CD14-positive monocyte (primary cell): ENCODE results near the gene LCP1. TPM values are rescaled to one million over a fixed set of nuclear protein-coding genes. Genes with fewer than 3 reads are reported as not detected.
A peak's percentile ranks its signal among the peaks of the same experiment; 100 is the strongest.

Source experiments
- DNase-seq, 3 donors: peaks; one replicate each; pipeline ENCODE4 v3.0.0-alpha.2; 2011 to 2022
- H2AFZ ChIP-seq: 2 replicates; pipeline ENCODE4 v1.6.0; 2012; ENCODE audit warnings: mild to moderate bottlenecking, low read depth, low read length, inconsistent platforms; ENCODE audit not compliant: insufficient read depth, poor library complexity, severe bottlenecking
- H3K27ac ChIP-seq, 2 donors: 1 replicate in 1 of 2; 2 replicates in 1 of 2; pipeline ENCODE4 v1.5.1; 2012 to 2013; ENCODE audit warnings: low read length in 2 of 2, control low read depth in 1 of 2, inconsistent platforms in 1 of 2, low read depth in 1 of 2, mild to moderate bottlenecking in 1 of 2
- H3K27me3 ChIP-seq, 2 donors: one replicate each; pipeline versions ENCODE4 v1.6.0 to v1.6.1; 2011 to 2013; ENCODE audit warnings: low read length in 2 of 2; ENCODE audit not compliant: control insufficient read depth in 2 of 2, insufficient read depth in 2 of 2
- H3K36me3 ChIP-seq, 2 donors: replicated peaks in 1 of 2; 1 replicate in 1 of 2; 2 replicates in 1 of 2; pipeline versions ENCODE4 v1.5.1 to v1.6.1; 2012 to 2013; ENCODE audit warnings: low read length in 2 of 2, control low read depth in 1 of 2, inconsistent platforms in 1 of 2, mild to moderate bottlenecking in 1 of 2; ENCODE audit not compliant: insufficient read depth in 2 of 2, control insufficient read depth in 1 of 2
- H3K4me1 ChIP-seq, 2 donors: 1 replicate in 1 of 2; 2 replicates in 1 of 2; pipeline versions ENCODE4 v1.5.1 to v1.6.1; 2012 to 2013; ENCODE audit warnings: low read length in 2 of 2, control low read depth in 1 of 2, inconsistent platforms in 1 of 2, mild to moderate bottlenecking in 1 of 2, moderate library complexity in 1 of 2; ENCODE audit not compliant: insufficient read depth in 2 of 2, control insufficient read depth in 1 of 2
- H3K4me2 ChIP-seq: replicated peaks from 2 replicates; pipeline ENCODE3; 2012; ENCODE audit warnings: low read length, moderate library complexity, mild to moderate bottlenecking; ENCODE audit not compliant: poor library complexity, severe bottlenecking; ENCODE audit errors: extremely low read depth
- H3K4me3 ChIP-seq, 3 experiments: fragments of 200-600 bp in 1 of 3; sonication (generic) in 1 of 3; replicated peaks in 1 of 3; 1 replicate in 2 of 3; 2 replicates in 1 of 3; pipeline ENCODE4 v1.5.1; 2011 to 2013; ENCODE audit warnings: low read length in 3 of 3, mild to moderate bottlenecking in 3 of 3, control low read depth in 2 of 3, low read depth in 2 of 3, inconsistent platforms in 1 of 3, moderate library complexity in 1 of 3
- H3K79me2 ChIP-seq: 2 replicates; pipeline ENCODE4 v1.6.0; 2012; ENCODE audit warnings: mild to moderate bottlenecking, control low read depth, inconsistent platforms, low read length, moderate library complexity; ENCODE audit not compliant: insufficient read depth
- H3K9ac ChIP-seq: 2 replicates; pipeline ENCODE4 v1.6.0; 2017; ENCODE audit warnings: low read length, mild to moderate bottlenecking; ENCODE audit not compliant: insufficient read depth, poor library complexity, severe bottlenecking
- H3K9me3 ChIP-seq, 2 donors: replicated peaks in 1 of 2; 1 replicate in 1 of 2; 2 replicates in 1 of 2; pipeline versions ENCODE4 v1.5.1 to v1.6.1; 2012 to 2013; ENCODE audit warnings: low read length in 2 of 2, control low read depth in 1 of 2; ENCODE audit not compliant: control insufficient read depth in 1 of 2, insufficient read depth in 1 of 2
- H4K20me1 ChIP-seq: 2 replicates; pipeline ENCODE4 v1.6.0; 2012; ENCODE audit warnings: mild to moderate bottlenecking, low read length, control low read depth, moderate library complexity; ENCODE audit not compliant: insufficient read depth
- H3K27ac Mint-ChIP-seq, 7 donors: one replicate each; pipeline ENCODE4 v1.8.0; 2020; ENCODE audit warnings: mild to moderate bottlenecking in 7 of 7, mixed read lengths in 7 of 7, moderate library complexity in 6 of 7, inconsistent platforms in 2 of 7
- H3K27me3 Mint-ChIP-seq, 3 donors: one replicate each; pipeline ENCODE4 v1.8.0; 2021 to 2022; ENCODE audit warnings: low read depth in 3 of 3, mild to moderate bottlenecking in 3 of 3, mixed read lengths in 3 of 3, moderate library complexity in 3 of 3, inconsistent platforms in 1 of 3
- H3K36me3 Mint-ChIP-seq, 2 donors: one replicate each; pipeline ENCODE4 v1.8.0; 2020; ENCODE audit warnings: mixed read lengths in 2 of 2, inconsistent platforms in 1 of 2, mild to moderate bottlenecking in 1 of 2
- H3K4me1 Mint-ChIP-seq: one replicate; pipeline ENCODE4 v1.8.0; 2020; ENCODE audit warnings: mild to moderate bottlenecking, mixed read lengths
- H3K4me3 Mint-ChIP-seq, 2 donors: one replicate each; pipeline ENCODE4 v1.8.0; 2020; ENCODE audit warnings: mild to moderate bottlenecking in 2 of 2, mixed read lengths in 2 of 2, moderate library complexity in 1 of 2
- H3K9me3 Mint-ChIP-seq, 7 donors: one replicate each; pipeline ENCODE4 v1.8.0; 2020 to 2022; ENCODE audit warnings: mixed read lengths in 7 of 7, mild to moderate bottlenecking in 6 of 7, moderate library complexity in 6 of 7, inconsistent platforms in 2 of 7
- WGBS: methylation state at CpG from one replicate; pipeline ENCODE4 v1.1.5; 2013; ENCODE audit warnings: missing lambda C conversion rate; ENCODE audit not compliant: insufficient coverage; 5-methylcytosine and 5-hydroxymethylcytosine counted together
- intact Hi-C, 2 donors: fragments of 100-400 bp; cut with micrococcal nuclease; formaldehyde crosslinking; loops; one replicate each; pipeline versions ENCODE4 v1.15.0 to v1.15.1; 2023
- polyA plus RNA-seq, 3 donors: library from polyadenylated mRNA; depleted of rRNA in 1 of 3; unstranded in 2 of 3; stranded (reverse) in 1 of 3; fragments of 300-500 nt in 2 of 3; fragments of >200 nt in 1 of 3; fragmentation: Illumina TruSeq in 2 of 3; gene quantifications; 1 replicate in 2 of 3; 2 replicates in 1 of 3; pipeline ENCODE4 v1.2.3, GENCODE V29; 2012 to 2021
- TF ChIP-seq, protein P1 (sequence below): fragments of 200-600 bp; IDR thresholded peaks from one replicate; pipeline ENCODE4 v1.8.0; 2022; ENCODE audit warnings: antibody characterized with exemption, mild to moderate bottlenecking

Gene LCP1
- polyA plus RNA-seq, 3 donors: 653 to 2,003 (median 1,636) TPM

DNA sequence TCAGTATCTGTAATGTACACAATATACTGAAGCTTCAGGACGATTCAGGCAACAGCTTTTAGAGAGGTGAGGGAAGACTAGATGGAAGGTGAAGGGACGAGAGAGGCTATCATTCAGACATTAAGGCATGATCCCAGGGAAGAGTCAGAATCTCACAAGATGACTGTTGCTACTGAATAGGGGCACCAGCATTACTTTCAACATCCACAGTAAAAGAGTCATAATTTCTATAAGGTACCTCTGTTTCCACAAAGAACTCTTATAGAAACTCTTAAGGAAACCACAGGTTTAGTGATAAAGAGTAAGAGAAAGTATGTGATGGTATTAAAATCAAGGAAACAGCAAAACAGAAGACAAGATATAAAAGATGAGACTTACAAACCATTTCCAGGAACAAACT lies 23.0 kb downstream of the LCP1 start:
- peaks cover 66 to 67% of the 10 kb centered on the region in 2 donors for H3K36me3 ChIP-seq
- intact Hi-C loops: no loop called here
- H3K9me3 ChIP-seq: no peaks in the 10 kb centered on the region
- no peak for DNase-seq
- H3K9ac ChIP-seq: no peak overlapping the region
- peaks cover 31 to 35% of the 10 kb centered on the region in 2 donors for H3K4me1 ChIP-seq
- H3K9me3 Mint-ChIP-seq: no peaks in the 10 kb centered on the region
- H3K27me3 Mint-ChIP-seq: no peaks in the 10 kb centered on the region
- H3K4me3 ChIP-seq: no peak overlapping the region
- peaks cover 98% of the 10 kb centered on the region for H4K20me1 ChIP-seq
- H3K4me2 ChIP-seq: no peak overlapping the region
- H2AFZ ChIP-seq: no peak overlapping the region
- TF ChIP-seq, protein P1, sequence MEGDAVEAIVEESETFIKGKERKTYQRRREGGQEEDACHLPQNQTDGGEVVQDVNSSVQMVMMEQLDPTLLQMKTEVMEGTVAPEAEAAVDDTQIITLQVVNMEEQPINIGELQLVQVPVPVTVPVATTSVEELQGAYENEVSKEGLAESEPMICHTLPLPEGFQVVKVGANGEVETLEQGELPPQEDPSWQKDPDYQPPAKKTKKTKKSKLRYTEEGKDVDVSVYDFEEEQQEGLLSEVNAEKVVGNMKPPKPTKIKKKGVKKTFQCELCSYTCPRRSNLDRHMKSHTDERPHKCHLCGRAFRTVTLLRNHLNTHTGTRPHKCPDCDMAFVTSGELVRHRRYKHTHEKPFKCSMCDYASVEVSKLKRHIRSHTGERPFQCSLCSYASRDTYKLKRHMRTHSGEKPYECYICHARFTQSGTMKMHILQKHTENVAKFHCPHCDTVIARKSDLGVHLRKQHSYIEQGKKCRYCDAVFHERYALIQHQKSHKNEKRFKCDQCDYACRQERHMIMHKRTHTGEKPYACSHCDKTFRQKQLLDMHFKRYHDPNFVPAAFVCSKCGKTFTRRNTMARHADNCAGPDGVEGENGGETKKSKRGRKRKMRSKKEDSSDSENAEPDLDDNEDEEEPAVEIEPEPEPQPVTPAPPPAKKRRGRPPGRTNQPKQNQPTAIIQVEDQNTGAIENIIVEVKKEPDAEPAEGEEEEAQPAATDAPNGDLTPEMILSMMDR: no peak
- peaks cover 33% of the 10 kb centered on the region for H3K4me1 Mint-ChIP-seq
- H3K27me3 ChIP-seq: no peaks in the 10 kb centered on the region
- peaks cover 96% of the 10 kb centered on the region for H3K79me2 ChIP-seq
- peak overlapping the region in 1 of 7 donors; percentile 27 for H3K27ac Mint-ChIP-seq
- no peak overlapping the region for H3K4me3 Mint-ChIP-seq
- WGBS: no CpG with 5 or more reads among the region's 2 CpGs
- H3K27ac ChIP-seq: peak overlapping the region in 1 of 2 donors; percentile 69
- peaks cover 60 to 86% of the 10 kb centered on the region in 2 donors for H3K36me3 Mint-ChIP-seq

DNA sequence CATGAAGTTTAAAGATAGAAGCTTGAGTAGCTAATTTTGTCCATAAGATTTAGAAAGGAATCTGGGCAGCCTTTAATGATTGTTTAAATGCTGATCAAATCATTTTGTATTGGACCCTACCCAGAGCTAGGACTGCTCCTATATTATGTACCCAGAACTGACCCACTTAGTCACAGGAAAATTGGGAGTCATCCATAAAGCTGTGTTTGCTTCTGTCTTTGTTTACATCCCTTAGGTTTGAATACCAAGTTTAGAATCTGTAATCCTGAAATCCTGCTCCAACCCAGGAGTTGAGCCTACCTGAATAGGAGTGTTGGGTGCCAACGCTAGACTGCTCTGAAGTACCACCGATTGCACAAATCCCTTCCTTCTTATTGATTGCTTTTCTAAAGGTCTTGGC lies 23.8 kb downstream of the LCP1 start:
- no peak for DNase-seq
- peak overlapping the region in 1 of 7 donors; percentile 68 for H3K27ac Mint-ChIP-seq
- no peak overlapping the region for H2AFZ ChIP-seq
- peaks cover 31% of the 10 kb centered on the region for H3K4me1 Mint-ChIP-seq
- H3K4me1 ChIP-seq: peaks cover 26 to 29% of the 10 kb centered on the region in 2 donors
- no CpG with 5 or more reads among the region's 2 CpGs for WGBS
- no peaks in the 10 kb centered on the region for H3K9me3 ChIP-seq
- peaks cover 69 to 70% of the 10 kb centered on the region in 2 donors for H3K36me3 ChIP-seq
- H3K79me2 ChIP-seq: peaks cover 95% of the 10 kb centered on the region
- no peaks in the 10 kb centered on the region for H3K9me3 Mint-ChIP-seq
- no peak overlapping the region for H3K4me3 ChIP-seq
- peak overlapping the region in 1 of 2 donors; percentile 69 for H3K27ac ChIP-seq
- intact Hi-C loops: no loop called here
- H3K27me3 Mint-ChIP-seq: no peaks in the 10 kb centered on the region
- no peak overlapping the region for H3K4me3 Mint-ChIP-seq
- peaks cover 98% of the 10 kb centered on the region for H4K20me1 ChIP-seq
- peaks cover 66 to 91% of the 10 kb centered on the region in 2 donors for H3K36me3 Mint-ChIP-seq
- no peaks in the 10 kb centered on the region for H3K27me3 ChIP-seq
- TF ChIP-seq, protein P1: no peak
- H3K4me2 ChIP-seq: no peak overlapping the region
- H3K9ac ChIP-seq: no peak overlapping the region
